Spleen (tissue), 7 donors: ENCODE results near the gene SLC29A2.

Source experiments
- CTCF ChIP-seq, 11 experiments: fragments of 200-600 bp in 7 of 11; fragments of 450-650 bp in 4 of 11; sonication (generic) in 4 of 11; IDR thresholded peaks in 8 of 11; conservative IDR thresholded peaks in 3 of 11; 1 replicate in 7 of 11; 2 replicates in 4 of 11; pipeline versions ENCODE4 v1.4.0 to v1.8.0; 2016 to 2021; ENCODE audit warnings: antibody characterized with exemption in 11 of 11, inconsistent platforms in 4 of 11, mild to moderate bottlenecking in 1 of 11
- POLR2AphosphoS5 ChIP-seq, 3 donors: sonication (generic); formaldehyde crosslinking; IDR thresholded peaks; one replicate each; pipeline ENCODE4 v1.5.1; 2017; ENCODE audit warnings: antibody characterized with exemption in 3 of 3
- donor health status: DM: no; HTN: no; CAD: no; lungs with moderate emphysema.
- donor health status: DM: no; HTN: no; CAD: no.
- donor health status: DM: no; HTN: no; CAD: no.

GRCh38 chr11:66391322-66391721, 19.8 kb upstream of the SLC29A2 start:
- TF ChIP-seq CTCF (IDR thresholded peaks at IDR 0.05 in 8 of 11, conservative IDR thresholded peaks at IDR 0.05 in 3 of 11): no peak
- TF ChIP-seq POLR2AphosphoS5 (IDR thresholded peaks at IDR 0.05): no peak
